Peyer's patch (tissue), 4 donors: ENCODE results near the gene SMDT1.

Experiments
- CTCF ChIP-seq, 6 experiments: fragments of 450-650 bp in 4 of 6; fragments of 200-600 bp in 2 of 6; sonication (generic) in 1 of 6; IDR thresholded peaks; one replicate each; pipeline ENCODE4 v1.5.1; 2017 to 2019; ENCODE audit warnings: antibody characterized with exemption in 6 of 6, mild to moderate bottlenecking in 3 of 6, moderate library complexity in 1 of 6
- POLR2A ChIP-seq, 2 donors: fragments of 450-650 bp; IDR thresholded peaks; one replicate each; pipeline ENCODE4 v1.5.1; 2017; ENCODE audit warnings: antibody characterized with exemption in 2 of 2, mild to moderate bottlenecking in 2 of 2, moderate library complexity in 2 of 2

DNA sequence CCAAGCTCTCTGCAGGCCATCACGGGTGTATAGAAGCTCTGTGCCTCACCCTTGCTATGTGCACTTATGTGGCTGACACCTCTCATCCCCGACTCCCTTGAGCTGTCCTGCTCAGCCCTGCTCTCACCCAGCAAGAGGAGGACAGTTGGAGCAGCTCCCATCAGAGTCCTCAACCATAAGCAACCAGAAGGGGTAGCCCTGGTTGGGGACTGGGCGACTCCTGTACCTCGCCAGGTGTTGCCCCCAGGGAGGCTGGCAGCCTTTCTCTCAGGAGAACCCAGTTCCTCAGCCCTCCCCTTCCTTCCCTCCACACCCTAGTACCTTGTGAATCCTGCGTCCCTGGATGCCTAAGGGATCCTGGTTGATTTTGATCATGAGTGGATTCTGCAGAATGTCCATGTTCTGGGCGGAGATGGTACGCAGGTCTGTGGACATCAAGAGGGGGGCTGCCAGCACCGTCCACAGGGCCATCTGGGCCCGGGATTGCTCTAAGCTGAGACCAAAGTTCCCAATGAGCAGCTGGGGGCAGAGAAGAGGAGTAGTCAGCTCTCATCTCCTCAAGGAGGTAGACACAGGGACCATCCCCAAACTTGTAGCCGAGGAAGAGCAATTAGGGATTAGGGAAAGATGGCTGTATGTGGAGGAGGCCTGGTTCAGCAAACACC is 16.9 kb upstream of the SMDT1 start:
- TF ChIP-seq CTCF (IDR thresholded peaks at IDR 0.05), result no peak
- TF ChIP-seq POLR2A (IDR thresholded peaks at IDR 0.05), result no peak
